DOHH2 (cell line): ENCODE measurements around the gene PTPN12.

Source experiments
- H3F3A ChIP-seq: fragments of 200-600 bp; sonication (generic), shearing (Covaris generic); 2 replicates; pipeline ENCODE4 v1.6.0; 2016; ENCODE audit warnings: antibody characterized with exemption, mild to moderate bottlenecking; ENCODE audit not compliant: control insufficient read depth, insufficient read depth
- H3K27ac ChIP-seq: fragments of 200-600 bp; sonication (generic); 2 replicates; pipeline ENCODE4 v1.5.1; 2014; ENCODE audit warnings: low read depth, mild to moderate bottlenecking, low read length, moderate library complexity
- H3K27me3 ChIP-seq: fragments of 200-600 bp; sonication (generic); 2 replicates; pipeline ENCODE4 v1.6.1; 2014; ENCODE audit warnings: mild to moderate bottlenecking, low read length, mixed read lengths; ENCODE audit not compliant: control insufficient read depth
- H3K36me3 ChIP-seq: fragments of 200-600 bp; sonication (generic); 2 replicates; pipeline ENCODE4 v1.6.1; 2014; ENCODE audit warnings: mild to moderate bottlenecking, low read length, moderate library complexity, mixed read lengths; ENCODE audit not compliant: control insufficient read depth
- H3K4me1 ChIP-seq: fragments of 200-600 bp; sonication (generic); 2 replicates; pipeline ENCODE4 v1.6.1; 2014; ENCODE audit warnings: mild to moderate bottlenecking, low read length, mixed read lengths; ENCODE audit not compliant: control insufficient read depth
- H3K4me2 ChIP-seq: fragments of 200-600 bp; sonication (generic); 2 replicates; pipeline ENCODE4 v1.6.0; 2014; ENCODE audit warnings: mild to moderate bottlenecking, low read length, moderate library complexity
- H3K4me3 ChIP-seq: fragments of 200-600 bp; sonication (generic); 2 replicates; pipeline ENCODE4 v1.5.1; 2014; ENCODE audit warnings: mild to moderate bottlenecking, low read length, mixed read lengths
- H3K79me2 ChIP-seq: fragments of 200-600 bp; sonication (generic); 2 replicates; pipeline ENCODE4 v1.6.1; 2014; ENCODE audit warnings: mild to moderate bottlenecking, low read length, mixed read lengths; ENCODE audit not compliant: control insufficient read depth
- H3K9me2 ChIP-seq: fragments of 200-600 bp; sonication (generic); replicated peaks from 2 replicates; pipeline ENCODE4 v1.6.1; 2014; ENCODE audit warnings: mild to moderate bottlenecking, low read length, mixed read lengths; ENCODE audit not compliant: control insufficient read depth
- H3K9me3 ChIP-seq: fragments of 200-600 bp; sonication (generic); 2 replicates; pipeline ENCODE4 v1.6.1; 2014; ENCODE audit warnings: antibody characterized with exemption, low read length, mixed read lengths; ENCODE audit not compliant: control insufficient read depth, insufficient read depth
- H4K20me1 ChIP-seq: fragments of 200-600 bp; sonication (generic); 2 replicates; pipeline ENCODE4 v1.6.0; 2014; ENCODE audit warnings: low read depth, mild to moderate bottlenecking, antibody characterized with exemption, low read length, moderate library complexity; ENCODE audit not compliant: control insufficient read depth, insufficient read depth
- EZH2phosphoT487 ChIP-seq: fragments of 200-600 bp; sonication (generic); IDR thresholded peaks from 2 replicates; pipeline ENCODE4 v1.6.1; 2017; ENCODE audit warnings: borderline replicate concordance, mild to moderate bottlenecking, antibody characterized with exemption, low read length, moderate library complexity, mixed read lengths
- TF ChIP-seq, protein P1 (sequence below): fragments of 200-600 bp; sonication (generic); IDR thresholded peaks from one replicate; pipeline ENCODE4 v1.5.1; 2014; ENCODE audit warnings: antibody characterized with exemption, mild to moderate bottlenecking, low read depth, low read length; ENCODE audit not compliant: poor library complexity, severe bottlenecking

Gene PTPN12

DNA sequence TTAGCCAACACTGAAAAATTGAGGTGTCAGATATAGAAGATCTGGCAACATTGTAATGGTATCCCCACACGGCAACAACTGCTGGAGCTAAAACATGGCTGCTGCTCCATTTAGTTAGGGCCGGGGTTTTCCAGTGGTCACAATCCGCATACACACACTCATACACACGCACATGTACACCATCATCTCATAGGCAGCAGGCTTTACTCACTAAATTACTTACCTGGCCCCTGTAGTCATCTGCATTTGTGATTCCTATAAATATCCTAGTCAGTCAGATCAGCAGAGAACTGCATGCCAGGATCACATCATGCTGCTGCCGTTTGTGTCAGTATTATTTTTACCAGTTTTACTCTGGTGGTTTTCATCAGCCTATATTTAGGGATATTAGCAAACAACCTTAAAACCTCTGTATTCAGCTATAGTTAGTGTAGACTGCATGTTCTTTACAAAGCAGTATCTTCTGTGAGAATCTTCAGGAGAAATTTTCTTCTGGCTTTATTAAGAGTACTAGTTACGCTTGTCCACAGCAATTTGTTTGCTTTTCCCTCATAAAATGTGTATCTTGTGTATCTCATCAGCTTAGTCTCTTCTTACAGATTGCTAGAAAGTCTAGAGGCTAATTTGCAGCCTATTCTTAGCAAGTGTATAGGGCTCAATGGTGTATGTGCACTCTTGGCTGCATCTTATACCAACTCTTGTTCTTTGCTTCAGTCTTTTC, 38.3 kb upstream of the PTPN12 start:
- no peaks in the 10 kb centered on the region for H3K79me2 ChIP-seq
- H3K4me2 ChIP-seq: no peak overlapping the region
- no peak overlapping the region for H3K27ac ChIP-seq
- no peak overlapping the region for H3K4me3 ChIP-seq
- H3K9me3 ChIP-seq: peaks cover 9% of the 10 kb centered on the region; the same call in 1 of the 2 replicates
- TF ChIP-seq, protein P1, sequence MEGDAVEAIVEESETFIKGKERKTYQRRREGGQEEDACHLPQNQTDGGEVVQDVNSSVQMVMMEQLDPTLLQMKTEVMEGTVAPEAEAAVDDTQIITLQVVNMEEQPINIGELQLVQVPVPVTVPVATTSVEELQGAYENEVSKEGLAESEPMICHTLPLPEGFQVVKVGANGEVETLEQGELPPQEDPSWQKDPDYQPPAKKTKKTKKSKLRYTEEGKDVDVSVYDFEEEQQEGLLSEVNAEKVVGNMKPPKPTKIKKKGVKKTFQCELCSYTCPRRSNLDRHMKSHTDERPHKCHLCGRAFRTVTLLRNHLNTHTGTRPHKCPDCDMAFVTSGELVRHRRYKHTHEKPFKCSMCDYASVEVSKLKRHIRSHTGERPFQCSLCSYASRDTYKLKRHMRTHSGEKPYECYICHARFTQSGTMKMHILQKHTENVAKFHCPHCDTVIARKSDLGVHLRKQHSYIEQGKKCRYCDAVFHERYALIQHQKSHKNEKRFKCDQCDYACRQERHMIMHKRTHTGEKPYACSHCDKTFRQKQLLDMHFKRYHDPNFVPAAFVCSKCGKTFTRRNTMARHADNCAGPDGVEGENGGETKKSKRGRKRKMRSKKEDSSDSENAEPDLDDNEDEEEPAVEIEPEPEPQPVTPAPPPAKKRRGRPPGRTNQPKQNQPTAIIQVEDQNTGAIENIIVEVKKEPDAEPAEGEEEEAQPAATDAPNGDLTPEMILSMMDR: no peak
- TF ChIP-seq EZH2phosphoT487: no peak
- H3F3A ChIP-seq: no peaks in the 10 kb centered on the region
- no peaks in the 10 kb centered on the region for H3K36me3 ChIP-seq
- no peaks in the 10 kb centered on the region for H4K20me1 ChIP-seq
- H3K27me3 ChIP-seq: no peaks in the 10 kb centered on the region
- H3K4me1 ChIP-seq: no peaks in the 10 kb centered on the region
- no peaks in the 10 kb centered on the region for H3K9me2 ChIP-seq

DNA sequence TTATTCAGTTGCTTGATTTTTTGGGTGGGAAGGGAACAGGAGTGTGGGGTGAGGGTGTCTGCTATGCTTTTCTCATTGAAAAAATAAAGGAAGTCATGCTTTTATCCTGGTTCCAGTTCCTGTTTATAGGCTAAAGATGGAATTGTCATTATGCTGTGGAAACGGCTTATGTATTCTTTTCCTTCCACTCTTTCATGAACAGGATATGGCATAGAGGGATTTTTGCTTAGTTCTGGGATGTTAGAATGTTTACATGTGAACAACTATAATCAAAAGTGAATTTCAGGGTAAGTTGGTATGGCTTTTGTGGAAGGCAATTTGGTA, 35.9 kb upstream of the PTPN12 start:
- Histone ChIP-seq H3K9me3 (no peaks in the 10 kb centered on the region), H3K79me2 (no peaks in the 10 kb centered on the region), H3K4me2 (no peak overlapping the region), H3K27ac (no peak overlapping the region), H3F3A (no peaks in the 10 kb centered on the region), H3K27me3 (peaks cover 13% of the 10 kb centered on the region), H4K20me1 (no peaks in the 10 kb centered on the region), H3K36me3 (no peaks in the 10 kb centered on the region), H3K4me1 (no peaks in the 10 kb centered on the region), H3K9me2 (no peaks in the 10 kb centered on the region), H3K4me3 (no peak overlapping the region)
- TF ChIP-seq, protein P1: no peak
- TF ChIP-seq EZH2phosphoT487: no peak

DNA sequence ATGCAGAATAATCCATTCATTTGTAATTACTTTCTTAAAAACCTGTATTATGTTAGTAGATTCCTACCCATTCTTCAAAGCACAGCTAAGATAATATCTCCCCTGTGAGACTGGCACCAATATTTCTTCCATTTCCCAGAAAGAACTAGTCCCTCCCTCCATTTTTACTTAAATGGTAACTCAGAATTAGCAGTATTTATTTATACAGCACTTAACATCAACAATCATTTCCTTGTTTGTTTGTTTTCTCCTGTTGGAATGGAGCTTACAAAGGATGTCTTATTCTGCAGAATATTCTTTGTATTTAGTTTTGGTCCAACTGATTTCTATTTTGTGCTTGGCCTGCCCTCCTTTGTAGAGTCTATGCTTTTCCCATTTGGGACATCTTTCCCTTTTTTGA, 32.1 kb upstream of the PTPN12 start:
- H3K9me3 ChIP-seq: no peaks in the 10 kb centered on the region
- no peaks in the 10 kb centered on the region for H3K4me1 ChIP-seq
- H4K20me1 ChIP-seq: no peaks in the 10 kb centered on the region
- H3K27ac ChIP-seq: no peak overlapping the region
- TF ChIP-seq, protein P1: no peak
- no peak for TF ChIP-seq EZH2phosphoT487
- peaks cover 17% of the 10 kb centered on the region for H3K27me3 ChIP-seq
- no peak overlapping the region for H3K4me3 ChIP-seq
- no peaks in the 10 kb centered on the region for H3K36me3 ChIP-seq
- no peaks in the 10 kb centered on the region for H3K9me2 ChIP-seq
- no peak overlapping the region for H3K4me2 ChIP-seq
- no peaks in the 10 kb centered on the region for H3F3A ChIP-seq
- H3K79me2 ChIP-seq: no peaks in the 10 kb centered on the region
